Measurements from ENCODE around the gene DOCK7. TPM values are rescaled to one million over a fixed set of nuclear protein-coding genes. Genes with fewer than 3 reads are reported as not detected.
"Not testable (repeated sequence)": the region's sequence is repeated elsewhere in the genome, so short reads cannot be mapped to it uniquely, and the experiment has no call there.

Gene DOCK7
- total and polyA plus RNA-seq, 7 donors = 3.1 to 12.9 (median 7.0) TPM

DNA sequence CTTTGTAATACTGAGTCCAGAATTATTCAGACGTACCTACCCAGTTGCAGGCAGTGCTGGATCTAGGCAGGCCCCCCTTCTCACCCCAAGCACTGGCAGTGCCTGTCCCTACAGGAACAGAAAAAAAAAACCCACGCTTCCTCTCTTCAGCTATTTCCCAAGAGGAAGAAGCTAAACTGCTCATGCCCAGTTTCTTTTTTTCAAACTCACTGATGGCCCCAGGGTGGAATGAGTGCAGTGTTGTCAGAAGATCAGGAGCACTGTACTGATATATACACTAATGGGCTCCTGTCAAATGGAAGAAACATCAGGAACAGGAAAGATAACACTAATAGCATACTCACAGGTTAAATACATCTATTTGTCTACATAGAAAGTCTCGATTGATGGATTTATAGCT, 28.2 kb upstream of the DOCK7 start:
- H3K27me3 ChIP-seq (ENCODE audit: insufficient read depth in 3 of 3, low read length in 2 of 3) = peaks cover 0 to 3% (median 0%) of the 10 kb centered on the region in 3 donors
- no peak overlapping the region for H3K4me3 ChIP-seq
- TF ChIP-seq, protein P1, sequence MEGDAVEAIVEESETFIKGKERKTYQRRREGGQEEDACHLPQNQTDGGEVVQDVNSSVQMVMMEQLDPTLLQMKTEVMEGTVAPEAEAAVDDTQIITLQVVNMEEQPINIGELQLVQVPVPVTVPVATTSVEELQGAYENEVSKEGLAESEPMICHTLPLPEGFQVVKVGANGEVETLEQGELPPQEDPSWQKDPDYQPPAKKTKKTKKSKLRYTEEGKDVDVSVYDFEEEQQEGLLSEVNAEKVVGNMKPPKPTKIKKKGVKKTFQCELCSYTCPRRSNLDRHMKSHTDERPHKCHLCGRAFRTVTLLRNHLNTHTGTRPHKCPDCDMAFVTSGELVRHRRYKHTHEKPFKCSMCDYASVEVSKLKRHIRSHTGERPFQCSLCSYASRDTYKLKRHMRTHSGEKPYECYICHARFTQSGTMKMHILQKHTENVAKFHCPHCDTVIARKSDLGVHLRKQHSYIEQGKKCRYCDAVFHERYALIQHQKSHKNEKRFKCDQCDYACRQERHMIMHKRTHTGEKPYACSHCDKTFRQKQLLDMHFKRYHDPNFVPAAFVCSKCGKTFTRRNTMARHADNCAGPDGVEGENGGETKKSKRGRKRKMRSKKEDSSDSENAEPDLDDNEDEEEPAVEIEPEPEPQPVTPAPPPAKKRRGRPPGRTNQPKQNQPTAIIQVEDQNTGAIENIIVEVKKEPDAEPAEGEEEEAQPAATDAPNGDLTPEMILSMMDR (IDR thresholded peaks at IDR 0.05) = no peak
- 74 to 81% (median 75%) methylated on average over 3 of the region's 3 CpGs for WGBS, 3 donors
- no peak overlapping the region for H3K27ac ChIP-seq
- H3K9me3 ChIP-seq = no peaks in the 10 kb centered on the region
- no peaks in the 10 kb centered on the region for H3K4me1 ChIP-seq
- no peak for ATAC-seq
- intact Hi-C loops (cut with DNase I) = no loop called here
- no peaks in the 10 kb centered on the region for H3K36me3 ChIP-seq (ENCODE audit: insufficient read depth in 1 of 2, low read depth in 1 of 2)
- DNase-seq = no peak

DNA sequence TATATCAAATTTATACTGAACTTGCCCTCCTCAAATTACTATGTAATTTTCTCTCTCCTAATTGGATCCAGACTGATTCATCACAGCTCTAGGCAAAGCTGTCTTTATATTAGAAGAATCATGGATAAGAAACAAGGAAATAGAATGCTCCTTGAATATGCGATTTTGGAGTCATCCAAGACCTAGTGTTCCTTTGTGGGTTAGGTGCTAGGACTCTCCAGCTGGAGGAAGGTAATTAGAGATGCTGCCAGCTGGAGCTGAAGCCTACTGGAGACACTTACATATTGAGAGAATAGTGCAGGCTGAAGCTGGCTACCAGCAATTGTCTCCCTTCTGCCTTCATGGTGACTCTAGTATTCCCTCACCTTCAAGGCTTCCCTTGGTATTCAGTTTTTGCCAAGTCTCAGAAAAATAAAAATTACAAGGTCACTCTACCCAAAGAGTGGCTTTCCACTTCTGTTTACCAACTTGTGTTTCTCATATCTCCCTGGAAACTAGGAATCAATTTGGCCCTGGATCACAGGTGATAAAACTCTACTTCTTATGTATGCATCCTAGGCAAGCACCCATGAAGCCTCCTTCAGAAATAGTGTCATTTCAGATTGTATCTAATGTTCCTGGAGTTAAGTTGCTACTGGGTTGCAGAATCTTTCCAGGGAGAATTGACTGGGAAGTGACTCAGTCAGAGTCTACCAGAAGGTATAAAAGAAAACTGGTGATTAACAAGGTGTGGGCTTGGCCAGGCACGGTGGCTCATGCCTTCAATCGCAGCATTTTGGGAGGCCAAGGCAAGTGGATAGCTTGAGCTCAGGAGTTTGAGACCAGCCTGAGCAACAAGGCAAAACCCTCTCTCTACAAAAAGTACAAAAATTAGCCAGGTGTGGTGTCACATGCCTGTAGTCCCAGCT, 24.4 kb upstream of the DOCK7 start:
- Histone ChIP-seq H3K27me3 (ENCODE audit: insufficient read depth in 3 of 3, low read length in 2 of 3) (peaks cover 0 to 2% (median 0%) of the 10 kb centered on the region in 3 donors), H3K4me1 (no peaks in the 10 kb centered on the region), H3K27ac (no peak overlapping the region), H3K4me3 (no peak overlapping the region), H3K9me3 (no peaks in the 10 kb centered on the region), H3K36me3 (ENCODE audit: insufficient read depth in 1 of 2, low read depth in 1 of 2) (no peaks in the 10 kb centered on the region)
- TF ChIP-seq, protein P1 (IDR thresholded peaks at IDR 0.05) = no peak
- ATAC-seq (no peak), DNase-seq (no peak)
- WGBS, 3 donors = 84% methylated on average over 3 of the region's 3 CpGs
- intact Hi-C loops (cut with DNase I) = no loop called here

DNA sequence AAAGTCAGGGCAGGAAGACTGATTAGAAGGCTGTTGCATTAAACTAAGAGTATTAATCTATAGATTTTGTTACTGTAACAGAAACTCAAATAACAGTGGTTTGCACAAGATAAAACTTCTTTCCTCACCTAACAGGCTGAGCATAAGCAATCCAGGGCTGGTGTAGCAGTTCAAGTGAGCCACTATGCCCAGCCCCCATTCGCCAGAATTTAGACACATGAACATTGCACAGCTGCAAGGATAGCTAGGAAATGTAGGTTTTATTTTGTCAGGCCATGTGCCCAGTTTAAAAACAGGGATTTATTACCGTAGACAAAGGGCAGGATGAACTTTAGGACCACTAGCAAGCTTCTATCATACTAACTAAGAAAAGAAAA, 19.5 kb upstream of the DOCK7 start:
- DNase-seq = no peak
- H3K4me1 ChIP-seq = no peaks in the 10 kb centered on the region
- H3K9me3 ChIP-seq = no peaks in the 10 kb centered on the region
- ATAC-seq = no peak
- H3K27me3 ChIP-seq (ENCODE audit: insufficient read depth in 3 of 3, low read length in 2 of 3) = peaks cover 0 to 2% (median 0%) of the 10 kb centered on the region in 3 donors
- H3K36me3 ChIP-seq (ENCODE audit: insufficient read depth in 1 of 2, low read depth in 1 of 2) = no peaks in the 10 kb centered on the region
- no peak overlapping the region for H3K27ac ChIP-seq
- intact Hi-C loops (cut with DNase I) = no loop called here
- TF ChIP-seq, protein P1 (IDR thresholded peaks at IDR 0.05) = no peak
- no peak overlapping the region for H3K4me3 ChIP-seq
- 59 to 63% (median 62%) methylated on average over 2 of the region's 2 CpGs for WGBS, 3 donors

DNA sequence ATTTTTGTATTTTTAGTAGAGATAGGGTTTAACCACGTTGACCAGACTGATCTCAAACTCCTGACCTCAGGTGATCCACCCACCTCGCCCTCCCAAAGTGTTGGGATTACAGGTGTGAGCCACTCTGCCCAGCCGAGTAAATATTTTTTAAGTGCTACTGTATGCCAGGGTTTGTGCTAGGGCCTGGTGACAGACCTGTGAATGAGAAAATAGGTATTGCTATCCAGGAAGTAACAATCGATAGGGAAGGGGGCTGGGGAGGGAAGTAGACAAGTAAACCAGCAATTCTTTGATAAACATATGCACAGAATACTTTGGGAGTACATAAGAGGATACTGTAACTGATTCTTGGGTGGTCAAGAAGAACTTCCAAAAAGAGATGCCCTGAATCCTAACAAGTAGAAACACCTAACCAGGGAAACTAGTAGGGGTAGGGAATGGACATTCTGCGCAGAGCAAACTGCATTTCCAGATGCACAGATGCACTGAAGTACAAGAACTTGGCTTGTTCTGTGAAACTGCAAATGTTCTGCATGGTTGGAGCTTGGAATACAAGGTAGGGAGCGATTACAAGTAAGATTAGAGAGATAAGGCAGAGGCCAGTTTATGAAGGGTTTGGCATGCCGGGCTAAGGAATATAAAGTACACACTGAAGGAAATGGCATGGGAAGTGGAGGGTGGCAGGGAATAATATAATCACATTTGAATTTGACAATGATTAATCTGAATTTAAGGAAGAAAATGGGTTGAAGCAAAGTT, 19.0 kb upstream of the DOCK7 start:
- ATAC-seq = no peak
- 68 to 76% (median 73%) methylated on average over 6 to 7 of the region's 7 CpGs for WGBS, 3 donors

DNA sequence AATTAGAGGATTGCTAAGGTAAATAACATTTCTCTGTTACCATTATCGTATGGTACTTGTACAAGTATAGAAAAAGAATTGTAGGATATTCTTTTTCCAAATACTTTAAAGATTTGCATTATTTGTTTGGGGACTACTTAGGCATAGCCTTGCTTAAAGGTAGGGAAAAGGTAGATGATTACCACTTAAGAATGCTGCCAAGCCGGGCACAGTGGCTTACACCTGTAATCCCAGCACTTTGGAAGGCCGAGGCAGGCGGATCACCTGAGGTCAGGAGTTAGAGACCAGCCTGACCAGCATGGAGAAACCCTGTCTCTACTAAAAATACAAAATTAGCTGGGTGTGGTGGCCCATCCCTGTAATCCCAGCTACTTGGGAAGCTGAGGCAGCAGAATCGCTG, 10.0 kb upstream of the DOCK7 start:
- DNase-seq; H3K27me3 ChIP-seq (ENCODE audit: insufficient read depth in 3 of 3, low read length in 2 of 3); H3K4me1 ChIP-seq; H3K36me3 ChIP-seq (ENCODE audit: insufficient read depth in 1 of 2, low read depth in 1 of 2); ATAC-seq; H3K27ac ChIP-seq; H3K9me3 ChIP-seq; intact Hi-C loops (cut with DNase I); H3K4me3 ChIP-seq: not testable (repeated sequence)
- 94 to 95% (median 95%) methylated on average over 5 of the region's 5 CpGs for WGBS, 3 donors

More for the DNA sequence above, 19.0 kb upstream of the DOCK7 start:
- peaks cover 0 to 2% (median 0%) of the 10 kb centered on the region in 3 donors for H3K27me3 ChIP-seq (ENCODE audit: insufficient read depth in 3 of 3, low read length in 2 of 3)
- DNase-seq = no peak
- no peak overlapping the region for H3K4me3 ChIP-seq
- no peaks in the 10 kb centered on the region for H3K4me1 ChIP-seq
- TF ChIP-seq, protein P1 (IDR thresholded peaks at IDR 0.05) = no peak
- no peaks in the 10 kb centered on the region for H3K9me3 ChIP-seq
- intact Hi-C loops (cut with DNase I) = no loop called here
- no peaks in the 10 kb centered on the region for H3K36me3 ChIP-seq (ENCODE audit: insufficient read depth in 1 of 2, low read depth in 1 of 2)
- H3K27ac ChIP-seq = no peak overlapping the region

DNA sequence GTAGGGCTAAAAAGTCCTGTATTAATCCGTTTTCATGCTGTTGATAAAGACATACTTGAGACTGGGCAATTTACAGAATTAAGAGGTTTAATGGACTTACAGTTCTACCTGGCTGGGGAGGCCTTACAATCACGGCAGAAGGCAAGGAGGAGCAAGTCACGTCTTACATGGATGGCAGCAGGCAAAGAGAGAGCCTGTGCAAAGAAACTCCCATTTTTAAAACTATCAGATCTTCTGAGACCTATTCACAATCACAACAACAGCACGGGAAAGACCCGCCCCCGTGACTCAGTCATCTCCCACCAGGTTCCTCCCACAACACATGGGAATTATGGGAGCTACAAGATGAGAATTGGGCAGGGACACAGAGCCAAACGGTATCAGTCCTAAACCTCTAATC, 6.3 kb upstream of the DOCK7 start:
- intact Hi-C loops (cut with DNase I) = not testable (repeated sequence)

More for the DNA sequence above, 6.3 kb upstream of the DOCK7 start:
- H3K27me3 ChIP-seq (ENCODE audit: insufficient read depth in 3 of 3, low read length in 2 of 3); H3K9me3 ChIP-seq; H3K36me3 ChIP-seq (ENCODE audit: insufficient read depth in 1 of 2, low read depth in 1 of 2); ATAC-seq; H3K4me3 ChIP-seq; H3K27ac ChIP-seq; DNase-seq; H3K4me1 ChIP-seq: not testable (repeated sequence)
- WGBS, 3 donors = 82 to 93% (median 90%) methylated on average over 7 of the region's 7 CpGs
